Urinary bladder (tissue), 4 donors: Measurements from ENCODE around the gene FSTL3. TPM values are rescaled to one million over a fixed set of nuclear protein-coding genes. Genes with fewer than 3 reads are reported as not detected.

Source experiments
- DNase-seq: peaks from one replicate; pipeline ENCODE4 v3.0.0-alpha.2; 2015; ENCODE audit errors: extremely low spot score
- H3K27ac ChIP-seq: one replicate; pipeline ENCODE4 v1.5.1; 2013; ENCODE audit warnings: low read depth, mild to moderate bottlenecking, moderate library complexity
- H3K36me3 ChIP-seq: one replicate; pipeline ENCODE4 v1.6.1; 2013; ENCODE audit warnings: mild to moderate bottlenecking, moderate library complexity; ENCODE audit not compliant: insufficient read depth
- H3K4me1 ChIP-seq: one replicate; pipeline ENCODE4 v1.6.1; 2013; ENCODE audit warnings: mild to moderate bottlenecking, moderate library complexity; ENCODE audit not compliant: insufficient read depth
- H3K4me3 ChIP-seq: one replicate; pipeline ENCODE4 v1.5.1; 2013; ENCODE audit warnings: low read depth, low read length
- WGBS: extraction: QIAGEN DNeasy Blood & Tissue Kit; methylation state at CpG from one replicate; pipeline ENCODE4 v1.1.7; 2013; 5-methylcytosine and 5-hydroxymethylcytosine counted together
- polyA plus RNA-seq: library from polyadenylated mRNA; stranded (reverse); fragments of 200-250 nt; gene quantifications from one replicate; pipeline ENCODE4 v1.2.3, GENCODE V29; 2013
- total RNA-seq: library from RNA; depleted of rRNA; stranded (reverse); fragments of >200 nt; gene quantifications from one replicate; pipeline ENCODE4 v1.2.3, GENCODE V29; 2014
- donor health status: healthy with polysubstance abuse.
- donor health status: healthy.

The FSTL3 gene
- total and polyA plus RNA-seq, 2 donors, result 23.3 to 86.9 TPM

DNA sequence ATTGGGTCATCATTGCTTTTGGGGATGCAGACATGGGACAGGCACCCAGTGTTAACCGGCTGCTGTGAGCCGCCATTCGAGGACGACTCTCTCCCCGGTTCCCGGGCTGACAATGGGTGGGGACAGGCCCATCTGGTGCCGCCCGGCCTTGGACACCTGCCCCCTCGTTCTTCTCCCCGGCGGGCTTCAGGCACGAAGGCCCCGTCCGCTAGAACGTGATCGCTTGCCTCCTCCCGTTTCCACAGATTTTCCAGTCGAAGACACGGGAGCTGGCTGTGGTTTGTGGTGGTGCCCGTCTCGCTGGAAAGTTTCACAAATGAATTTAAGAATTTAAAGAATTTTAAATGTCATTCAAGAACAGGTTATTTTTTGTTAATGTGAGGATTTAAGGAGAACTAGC is 34.6 kb downstream of the FSTL3 start:
- H3K4me3 ChIP-seq, result peak overlapping the region; percentile 94
- 71% methylated on average over 21 of the region's 21 CpGs for WGBS
- H3K36me3 ChIP-seq, result no peaks in the 10 kb centered on the region
- H3K4me1 ChIP-seq, result no peaks in the 10 kb centered on the region
- no peak overlapping the region for H3K27ac ChIP-seq
- DNase-seq, result no peak

GRCh38 chr19:711254-711653 is 35.1 kb downstream of the FSTL3 start:
- no peak overlapping the region for H3K27ac ChIP-seq

DNA sequence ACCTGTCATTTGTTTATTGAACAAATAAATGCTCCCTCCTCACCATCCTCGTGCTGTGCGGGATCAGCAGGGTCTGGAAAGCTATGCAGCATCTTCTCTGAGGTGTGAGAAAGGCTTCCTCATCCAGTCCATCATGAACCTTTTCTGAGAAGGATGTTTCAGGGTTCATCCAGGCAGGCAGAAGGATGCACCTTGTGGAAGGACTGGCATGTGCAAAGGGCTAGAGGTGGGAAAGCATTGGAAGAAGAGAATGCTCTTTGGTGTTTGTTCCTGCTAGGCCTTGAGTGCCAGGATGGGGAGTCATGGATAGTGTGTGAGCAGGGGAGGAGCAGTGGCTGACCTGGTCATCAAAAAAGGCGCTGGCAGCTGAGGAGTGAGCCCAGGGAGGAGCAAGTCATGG is 39.2 kb downstream of the FSTL3 start:
- H3K27ac ChIP-seq, result no peak overlapping the region
- no peak for DNase-seq
- WGBS, result 98% methylated on average over 3 of the region's 3 CpGs
- H3K4me1 ChIP-seq, result no peaks in the 10 kb centered on the region
- no peaks in the 10 kb centered on the region for H3K36me3 ChIP-seq
- no peak overlapping the region for H3K4me3 ChIP-seq

More at GRCh38 chr19:711254-711653, 35.1 kb downstream of the FSTL3 start:
- DNase-seq, result no peak
- Histone ChIP-seq H3K4me1 (no peaks in the 10 kb centered on the region), H3K4me3 (no peak overlapping the region), H3K36me3 (no peaks in the 10 kb centered on the region)
- 82% methylated on average over 8 of the region's 8 CpGs for WGBS

DNA sequence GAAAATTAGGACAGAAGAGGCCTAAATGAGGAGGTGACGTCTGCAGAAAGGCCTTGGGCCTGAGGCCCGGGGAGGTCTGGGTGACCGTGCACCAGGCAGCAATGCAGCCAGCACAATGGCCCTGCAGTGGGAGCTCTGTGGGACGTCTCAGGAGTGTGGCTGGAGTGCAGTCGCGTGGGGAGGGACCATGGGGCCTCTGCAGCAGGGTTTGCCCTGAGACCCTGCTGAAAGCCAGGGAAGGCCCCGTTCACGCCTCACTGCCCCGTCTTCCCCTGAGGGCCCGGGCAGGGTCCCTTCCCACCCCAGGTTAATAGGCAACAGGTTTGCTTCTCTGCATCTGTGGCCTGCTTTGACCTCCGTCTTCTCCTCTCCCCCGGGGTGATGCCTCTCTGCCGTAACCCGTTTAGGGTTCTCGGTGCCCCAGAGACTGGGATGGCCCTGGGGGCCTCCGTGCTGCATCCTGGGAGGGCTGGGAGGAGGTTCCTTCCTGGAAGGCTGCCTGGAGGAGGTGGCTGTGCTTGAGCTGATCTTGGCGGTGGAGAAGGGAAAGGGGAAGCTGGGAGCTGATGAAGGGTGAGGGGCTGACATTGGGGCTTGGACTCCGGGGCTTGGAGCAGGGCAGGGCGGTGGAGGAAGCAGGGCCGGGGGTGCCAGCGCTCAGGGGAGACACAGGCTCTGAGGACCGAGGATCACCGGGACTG is 42.2 kb downstream of the FSTL3 start:
- no peak overlapping the region for H3K4me3 ChIP-seq
- WGBS, result 66% methylated on average over 23 of the region's 23 CpGs

DNA sequence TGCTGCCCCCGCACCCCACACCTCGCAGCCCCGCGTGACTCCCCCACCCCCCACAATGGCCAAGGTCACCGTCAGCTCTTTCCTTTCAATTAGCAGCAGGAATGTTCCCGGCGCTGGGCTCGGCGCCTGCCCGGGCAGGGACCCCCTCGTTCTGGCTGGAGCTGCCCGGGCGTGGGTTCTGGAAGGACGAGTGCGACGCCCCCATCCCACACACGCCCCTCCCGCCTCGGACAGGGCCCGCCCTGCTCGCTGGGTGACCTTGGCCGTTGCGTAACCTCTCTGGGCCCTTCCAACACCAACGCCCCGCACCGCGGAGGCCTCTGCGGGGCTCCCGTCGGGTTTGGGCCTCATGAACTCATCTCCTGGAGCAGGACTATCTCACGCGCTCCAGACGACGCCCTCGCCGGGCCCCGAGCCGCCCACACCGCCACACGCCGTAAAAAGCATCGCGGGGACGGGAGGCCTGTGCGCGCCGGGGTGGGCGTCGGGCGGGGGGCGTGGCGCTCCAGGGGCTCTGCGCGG is 42.9 kb downstream of the FSTL3 start:
- peak overlapping the region; percentile 0 for H3K4me3 ChIP-seq
- no peak overlapping the region for H3K27ac ChIP-seq
- no peaks in the 10 kb centered on the region for H3K4me1 ChIP-seq
- WGBS, result 27% methylated on average over 54 of the region's 54 CpGs
- no peak for DNase-seq
- H3K36me3 ChIP-seq, result no peaks in the 10 kb centered on the region

More for the DNA sequence above, 42.2 kb downstream of the FSTL3 start:
- DNase-seq, result no peak
- Histone ChIP-seq H3K4me1 (no peaks in the 10 kb centered on the region), H3K27ac (no peak overlapping the region), H3K36me3 (no peaks in the 10 kb centered on the region)

- Histone ChIP-seq H3K4me1 (no peaks in the 10 kb centered on the region), H3K27ac (no peak overlapping the region), H3K4me3 (no peak overlapping the region), H3K36me3 (no peaks in the 10 kb centered on the region)
- DNase-seq, result no peak
- WGBS, result 15% methylated on average over 78 of the region's 79 CpGs
Observed at GRCh38 chr19:719636-720344, 43.6 kb downstream of the FSTL3 start.

DNA sequence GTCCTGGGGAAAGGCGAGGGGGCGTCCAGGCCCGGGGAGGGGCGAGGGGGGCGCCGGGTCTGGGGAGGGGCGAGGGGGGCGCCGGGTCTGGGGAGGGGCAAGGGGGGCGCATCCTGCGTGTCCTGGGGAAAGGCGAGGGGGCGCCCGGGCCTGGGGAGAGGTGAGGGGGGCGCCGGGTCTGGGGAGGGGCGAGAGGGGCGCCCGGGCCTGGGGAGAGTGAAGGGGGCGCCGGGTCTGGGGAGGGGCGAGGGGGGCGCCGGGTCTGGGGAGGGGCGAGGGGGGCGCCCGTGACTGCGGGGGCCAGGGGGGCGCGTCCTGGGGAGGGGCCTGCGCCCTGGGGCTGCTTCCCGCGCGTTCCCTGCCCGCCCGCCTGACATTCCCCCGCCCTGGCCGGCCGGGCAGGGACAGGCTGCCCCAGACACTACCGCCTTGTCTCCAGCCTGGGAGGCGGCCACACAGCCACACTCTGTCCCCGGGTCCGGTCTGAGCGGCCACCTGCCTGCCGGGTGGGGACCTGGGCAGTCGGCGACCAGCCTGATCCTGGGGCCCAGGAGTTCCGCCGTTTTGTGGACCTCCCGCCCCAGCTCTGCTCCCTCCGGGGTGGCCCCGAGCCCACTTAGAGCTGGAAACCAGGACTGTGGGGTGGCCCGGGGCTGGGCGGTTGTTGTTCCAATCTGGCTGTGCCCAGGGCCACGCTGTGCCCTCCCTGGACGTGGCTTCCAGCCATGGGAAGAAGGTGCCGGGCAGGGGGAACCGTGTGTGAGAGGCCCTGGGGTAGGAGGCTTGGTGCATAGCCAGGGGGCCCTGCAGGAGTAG is 44.4 kb downstream of the FSTL3 start:
- Histone ChIP-seq H3K4me1 (no peaks in the 10 kb centered on the region), H3K4me3 (no peak overlapping the region), H3K36me3 (no peaks in the 10 kb centered on the region), H3K27ac (no peak overlapping the region)
- WGBS, result 32% methylated on average over 58 of the region's 58 CpGs
- DNase-seq, result no peak

GRCh38 chr19:722553-723101 is 46.4 kb downstream of the FSTL3 start:
- no peak overlapping the region for H3K4me3 ChIP-seq
- no peak overlapping the region for H3K27ac ChIP-seq
- 56% methylated on average over 17 of the region's 17 CpGs for whole genome bisulfite sequencing
- H3K4me1 ChIP-seq, result no peaks in the 10 kb centered on the region
- H3K36me3 ChIP-seq, result no peaks in the 10 kb centered on the region
- no peak for DNase-seq

DNA sequence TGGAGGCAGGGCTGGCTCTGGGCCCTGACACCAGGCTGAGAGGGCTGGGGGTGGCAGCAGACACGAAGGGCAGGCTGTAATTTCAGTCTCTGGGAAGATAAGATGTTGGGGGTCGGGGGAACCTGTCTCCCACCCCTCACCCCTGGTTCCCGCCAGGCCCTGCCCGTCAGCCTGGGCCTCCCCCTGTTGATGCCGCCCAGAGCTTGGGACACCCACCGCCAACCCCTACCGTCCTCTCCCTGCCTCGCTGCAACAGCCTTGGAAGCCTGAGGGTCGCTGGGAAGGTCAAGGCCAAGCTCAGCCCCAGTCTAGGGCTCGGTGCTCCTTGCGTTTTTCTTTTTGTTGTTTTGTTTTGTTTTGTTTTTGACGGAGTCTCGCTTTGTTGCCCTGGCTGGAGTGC is 47.1 kb downstream of the FSTL3 start:
- no peak overlapping the region for H3K27ac ChIP-seq
- no peak for DNase-seq
- H3K36me3 ChIP-seq, result no peaks in the 10 kb centered on the region
- 84% methylated on average over 13 of the region's 13 CpGs for WGBS
- no peaks in the 10 kb centered on the region for H3K4me1 ChIP-seq
- H3K4me3 ChIP-seq, result no peak overlapping the region

- Histone ChIP-seq H3K27ac (no peak overlapping the region), H3K4me1 (no peaks in the 10 kb centered on the region), H3K4me3 (no peak overlapping the region), H3K36me3 (no peaks in the 10 kb centered on the region)
- no peak for DNase-seq
- 92% methylated on average over 18 of the region's 18 CpGs for WGBS
Observed at GRCh38 chr19:723714-724113, 47.5 kb downstream of the FSTL3 start.

DNA sequence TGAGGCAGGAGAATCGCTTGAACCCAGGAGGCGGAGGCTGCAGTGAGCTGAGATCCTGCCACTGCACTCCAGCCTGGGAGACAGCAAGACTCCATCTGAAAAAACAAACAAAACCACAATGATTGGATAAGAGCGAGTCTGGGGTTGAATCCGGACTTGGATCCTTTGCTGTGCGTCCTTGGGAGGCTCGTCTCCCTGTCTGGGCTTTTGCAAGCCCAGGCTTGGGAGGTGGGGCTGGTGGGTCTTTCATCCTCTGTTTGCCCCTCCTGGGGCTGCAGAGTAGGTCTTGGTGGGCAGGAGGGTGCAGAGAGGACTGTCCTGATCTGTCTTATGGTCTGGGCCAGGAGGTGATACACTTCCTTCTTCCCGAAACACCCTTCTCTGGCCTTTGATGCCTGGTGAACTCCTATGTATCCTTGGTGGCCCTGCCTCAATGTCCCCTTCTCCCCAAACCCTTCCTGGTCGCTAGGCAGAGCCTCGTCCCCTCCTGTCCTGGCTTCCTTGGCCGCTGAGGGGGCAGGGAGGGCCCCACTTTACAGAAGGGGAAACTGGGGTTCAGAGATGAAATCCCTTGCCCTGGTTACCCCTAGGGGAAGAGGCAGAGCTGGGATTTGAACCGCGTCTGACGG is 49.4 kb downstream of the FSTL3 start:
- 91% methylated on average over 13 of the region's 13 CpGs for WGBS
- DNase-seq, result no peak
- Histone ChIP-seq H3K27ac (no peak overlapping the region), H3K36me3 (no peaks in the 10 kb centered on the region), H3K4me3 (no peak overlapping the region), H3K4me1 (no peaks in the 10 kb centered on the region)

GRCh38 chr19:726993-727956 is 51.1 kb downstream of the FSTL3 start:
- peak overlapping the region; percentile 23 for H3K27ac ChIP-seq
- WGBS, result 82% methylated on average over 43 of the region's 43 CpGs

More at GRCh38 chr19:726993-727956, 51.1 kb downstream of the FSTL3 start:
- Histone ChIP-seq H3K4me3 (no peak overlapping the region), H3K4me1 (no peaks in the 10 kb centered on the region), H3K36me3 (no peaks in the 10 kb centered on the region)
- DNase-seq, result no peak
